Cardiac fibroblast (primary cell): Measurements from ENCODE around the gene GAS2L3.
"Not testable (repeated sequence)": the region's sequence is repeated elsewhere in the genome, so short reads cannot be mapped to it uniquely, and the experiment has no call there.

Experiments used
- DNase-seq, 2 donors: peaks; one replicate each; pipeline versions ENCODE4 v3.0.0 to v3.0.0-alpha.2; 2010; ENCODE audit warnings: low read depth in 2 of 2
- H3K4me3 ChIP-seq, 2 donors: replicated peaks in 1 of 2; 1 replicate in 1 of 2; 2 replicates in 1 of 2; pipeline ENCODE4 v1.5.1; 2011; ENCODE audit warnings: low read depth in 2 of 2, low read length in 2 of 2, mild to moderate bottlenecking in 2 of 2, moderate library complexity in 1 of 2
- CTCF ChIP-seq: IDR thresholded peaks from one replicate; pipeline ENCODE4 v1.5.1; 2011; ENCODE audit warnings: low read depth, mild to moderate bottlenecking, low read length, inconsistent platforms

The GAS2L3 gene

GRCh38 chr12:100632445-100632892, 59.0 kb downstream of the GAS2L3 start:
- no peak for TF ChIP-seq CTCF
- DNase-seq = no peak
- no peak overlapping the region for H3K4me3 ChIP-seq

GRCh38 chr12:100633082-100633785, 59.8 kb downstream of the GAS2L3 start:
- not testable (repeated sequence) for DNase-seq, H3K4me3 ChIP-seq

- H3K4me3 ChIP-seq = no peak overlapping the region
- no peak for DNase-seq
- TF ChIP-seq CTCF = no peak
Measured at GRCh38 chr12:100643246-100643645, 69.8 kb downstream of the GAS2L3 start.

GRCh38 chr12:100646896-100647295, 73.4 kb downstream of the GAS2L3 start:
- TF ChIP-seq CTCF = no peak
- no peak overlapping the region for H3K4me3 ChIP-seq
- no peak for DNase-seq

- no peak for TF ChIP-seq CTCF
Measured at GRCh38 chr12:100651108-100651507, 77.6 kb downstream of the GAS2L3 start.

GRCh38 chr12:100651694-100652093, 78.2 kb downstream of the GAS2L3 start:
- no peak for TF ChIP-seq CTCF
- no peak for DNase-seq
- no peak overlapping the region for H3K4me3 ChIP-seq

More at GRCh38 chr12:100651108-100651507, 77.6 kb downstream of the GAS2L3 start:
- DNase-seq = no peak
- no peak overlapping the region for H3K4me3 ChIP-seq

- TF ChIP-seq CTCF = no peak
- H3K4me3 ChIP-seq = no peak overlapping the region
- DNase-seq = no peak
Measured at GRCh38 chr12:100652488-100652887, 79.0 kb downstream of the GAS2L3 start.
